Astrocyte (in vitro differentiated cells and primary cell): ENCODE measurements around the gene HBP1.

Experiments used
- EZH2 ChIP-seq: IDR thresholded peaks from 2 replicates; pipeline ENCODE4 v1.6.1; 2012; ENCODE audit warnings: mild to moderate bottlenecking, low read length, inconsistent platforms; ENCODE audit not compliant: insufficient read depth
- TF ChIP-seq, protein P1 (sequence below): IDR thresholded peaks from 2 replicates; pipeline ENCODE4 v1.5.1; 2011; ENCODE audit warnings: low read depth, mild to moderate bottlenecking, inconsistent platforms, low read length, moderate library complexity; ENCODE audit not compliant: insufficient read depth

DNA sequence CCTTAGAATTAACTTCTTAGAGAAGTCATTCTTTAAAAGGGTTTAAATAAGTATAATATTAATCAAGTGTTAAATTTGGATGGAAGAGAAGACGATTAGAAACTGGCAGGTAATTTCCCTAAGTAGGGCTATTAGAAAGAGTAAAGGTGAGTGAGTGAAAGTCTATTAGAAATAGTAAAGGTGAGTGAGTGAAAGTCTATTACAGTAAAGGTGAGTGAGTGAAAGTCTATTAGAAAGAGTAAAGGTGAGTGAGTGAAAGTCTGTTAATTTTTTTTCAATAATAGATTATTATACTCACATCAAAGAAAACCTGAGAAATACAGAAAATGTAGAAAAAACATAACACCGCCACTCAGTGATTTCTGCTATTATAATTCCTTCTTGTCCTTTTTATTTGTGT, 10.8 kb upstream of the HBP1 start:
- TF ChIP-seq, protein P1, sequence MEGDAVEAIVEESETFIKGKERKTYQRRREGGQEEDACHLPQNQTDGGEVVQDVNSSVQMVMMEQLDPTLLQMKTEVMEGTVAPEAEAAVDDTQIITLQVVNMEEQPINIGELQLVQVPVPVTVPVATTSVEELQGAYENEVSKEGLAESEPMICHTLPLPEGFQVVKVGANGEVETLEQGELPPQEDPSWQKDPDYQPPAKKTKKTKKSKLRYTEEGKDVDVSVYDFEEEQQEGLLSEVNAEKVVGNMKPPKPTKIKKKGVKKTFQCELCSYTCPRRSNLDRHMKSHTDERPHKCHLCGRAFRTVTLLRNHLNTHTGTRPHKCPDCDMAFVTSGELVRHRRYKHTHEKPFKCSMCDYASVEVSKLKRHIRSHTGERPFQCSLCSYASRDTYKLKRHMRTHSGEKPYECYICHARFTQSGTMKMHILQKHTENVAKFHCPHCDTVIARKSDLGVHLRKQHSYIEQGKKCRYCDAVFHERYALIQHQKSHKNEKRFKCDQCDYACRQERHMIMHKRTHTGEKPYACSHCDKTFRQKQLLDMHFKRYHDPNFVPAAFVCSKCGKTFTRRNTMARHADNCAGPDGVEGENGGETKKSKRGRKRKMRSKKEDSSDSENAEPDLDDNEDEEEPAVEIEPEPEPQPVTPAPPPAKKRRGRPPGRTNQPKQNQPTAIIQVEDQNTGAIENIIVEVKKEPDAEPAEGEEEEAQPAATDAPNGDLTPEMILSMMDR: no peak
- TF ChIP-seq EZH2: no peak
